Esophagus muscularis mucosa (tissue), 3 donors: ENCODE results near the gene SLC17A9.

Experiments
- POLR2A ChIP-seq: fragments of 450-650 bp; IDR thresholded peaks from one replicate; pipeline ENCODE4 v1.6.1; 2017; ENCODE audit warnings: antibody characterized with exemption, moderate library complexity, mild to moderate bottlenecking, low read depth
- POLR2AphosphoS5 ChIP-seq, 2 donors: sonication (generic); formaldehyde crosslinking; IDR thresholded peaks; one replicate each; pipeline ENCODE4 v1.6.1; 2017; ENCODE audit warnings: antibody characterized with exemption in 2 of 2
- TF ChIP-seq, protein P1 (sequence below), 3 experiments: fragments of 200-600 bp in 2 of 3; fragments of 450-650 bp in 1 of 3; sonication (generic) in 2 of 3; IDR thresholded peaks; one replicate each; pipeline ENCODE4 v1.5.1; 2017 to 2019; ENCODE audit warnings: antibody characterized with exemption in 3 of 3, mild to moderate bottlenecking in 2 of 3, moderate library complexity in 1 of 3

GRCh38 chr20:63015662-63016361 lies 63.3 kb downstream of the SLC17A9 start:
- TF ChIP-seq POLR2AphosphoS5 (IDR thresholded peaks at IDR 0.05) (no peak), POLR2A (no peak)
- TF ChIP-seq, protein P1, sequence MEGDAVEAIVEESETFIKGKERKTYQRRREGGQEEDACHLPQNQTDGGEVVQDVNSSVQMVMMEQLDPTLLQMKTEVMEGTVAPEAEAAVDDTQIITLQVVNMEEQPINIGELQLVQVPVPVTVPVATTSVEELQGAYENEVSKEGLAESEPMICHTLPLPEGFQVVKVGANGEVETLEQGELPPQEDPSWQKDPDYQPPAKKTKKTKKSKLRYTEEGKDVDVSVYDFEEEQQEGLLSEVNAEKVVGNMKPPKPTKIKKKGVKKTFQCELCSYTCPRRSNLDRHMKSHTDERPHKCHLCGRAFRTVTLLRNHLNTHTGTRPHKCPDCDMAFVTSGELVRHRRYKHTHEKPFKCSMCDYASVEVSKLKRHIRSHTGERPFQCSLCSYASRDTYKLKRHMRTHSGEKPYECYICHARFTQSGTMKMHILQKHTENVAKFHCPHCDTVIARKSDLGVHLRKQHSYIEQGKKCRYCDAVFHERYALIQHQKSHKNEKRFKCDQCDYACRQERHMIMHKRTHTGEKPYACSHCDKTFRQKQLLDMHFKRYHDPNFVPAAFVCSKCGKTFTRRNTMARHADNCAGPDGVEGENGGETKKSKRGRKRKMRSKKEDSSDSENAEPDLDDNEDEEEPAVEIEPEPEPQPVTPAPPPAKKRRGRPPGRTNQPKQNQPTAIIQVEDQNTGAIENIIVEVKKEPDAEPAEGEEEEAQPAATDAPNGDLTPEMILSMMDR (IDR thresholded peaks at IDR 0.05): no peak
